Activated B cell treated with CpG ODN at 0.5 μM for 24 hours (primary cell): ENCODE results near the gene RNU6-9. TPM values are rescaled to one million over a fixed set of nuclear protein-coding genes. Genes with fewer than 3 reads are reported as not detected.
"Not testable (repeated sequence)": the region's sequence is repeated elsewhere in the genome, so short reads cannot be mapped to it uniquely, and the experiment has no call there.

Source experiments
- ATAC-seq: fragments of 200-7000 bp; cut with Tn5 transposase; one replicate; pipeline ENCODE4 v1.10.0; 2021; ENCODE audit warnings: low read depth, mild to moderate bottlenecking, moderate library complexity
- CTCF ChIA-PET: fragments of 350-600 bp; sonication (Branson Sonifier 250); formaldehyde crosslinking; loops from one replicate; lab custom pipeline; 2021; ENCODE audit warnings: antibody characterized with exemption; lab: Charles Lee
- POLR2A ChIA-PET: fragments of 350-600 bp; sonication (Branson Sonifier 250); formaldehyde crosslinking; loops from one replicate; lab custom pipeline; 2021; ENCODE audit warnings: antibody characterized with exemption; lab: Charles Lee
- DNase-seq: peaks from one replicate; pipeline ENCODE4 v3.0.0; 2022
- H3K27ac Mint-ChIP-seq: one replicate; pipeline ENCODE4 v1.8.0; 2020; ENCODE audit warnings: mixed read lengths
- H3K27me3 Mint-ChIP-seq: one replicate; pipeline ENCODE4 v1.8.0; 2021; ENCODE audit warnings: mixed read lengths
- H3K36me3 Mint-ChIP-seq: one replicate; pipeline ENCODE4 v1.8.0; 2021; ENCODE audit warnings: low read depth, mixed read lengths
- H3K4me1 Mint-ChIP-seq: one replicate; pipeline ENCODE4 v1.8.0; 2021; ENCODE audit warnings: mixed read lengths
- H3K4me3 Mint-ChIP-seq: one replicate; pipeline ENCODE4 v1.8.0; 2020; ENCODE audit warnings: mild to moderate bottlenecking, mixed read lengths
- H3K9me3 Mint-ChIP-seq: one replicate; pipeline ENCODE4 v1.8.0; 2020; ENCODE audit warnings: mixed read lengths
- intact Hi-C: fragments of 100-400 bp; cut with micrococcal nuclease; formaldehyde crosslinking; loops from one replicate; pipeline ENCODE4 v1.15.1; 2024
- total RNA-seq: library from RNA; stranded (reverse); gene quantifications from 2 replicates; pipeline ENCODE4 v1.2.3, GENCODE V29; 2022
- TF ChIP-seq, protein P1 (sequence below): fragments of 200-600 bp; IDR thresholded peaks from one replicate; pipeline ENCODE4 v1.8.0; 2022; ENCODE audit warnings: antibody characterized with exemption, mild to moderate bottlenecking

The RNU6-9 gene
- total RNA-seq, 1 donor from 2014 or later, result not detected

DNA sequence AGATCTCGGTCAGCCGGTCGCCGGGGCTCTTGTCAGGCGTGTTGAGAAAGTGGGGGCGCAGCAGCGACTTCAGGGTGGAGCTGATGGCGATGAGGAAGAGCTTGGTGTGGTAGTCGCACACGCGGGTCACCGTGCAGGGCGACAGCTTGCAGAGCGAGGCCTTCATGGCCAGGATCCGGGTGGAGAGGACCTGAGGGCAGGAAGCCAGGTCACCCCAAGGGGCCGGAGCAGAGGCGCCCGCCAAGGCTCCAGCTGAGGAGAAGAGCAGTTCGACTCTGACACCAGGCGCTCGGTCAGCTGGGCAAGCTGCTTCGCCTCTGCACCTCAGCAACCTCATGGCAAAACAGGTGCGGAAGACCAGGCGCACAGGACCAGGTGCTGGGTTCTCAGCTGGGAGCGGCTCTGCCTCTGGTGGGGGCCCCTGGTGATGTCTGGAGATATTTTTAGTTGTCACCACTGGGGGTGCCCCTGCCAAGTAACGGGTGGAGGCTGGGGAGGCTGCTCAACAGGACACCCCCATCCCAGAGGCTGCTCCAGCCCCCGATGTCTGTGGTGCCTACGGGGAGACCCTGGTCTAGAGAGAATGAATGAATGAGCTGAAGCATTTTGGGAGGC, 17.9 kb upstream of the RNU6-9 start:
- no peak for DNase-seq
- POLR2A ChIA-PET, result interaction anchor here (0.5 to 1.3 kb wide), 3 partner anchors 18 to 152 kb away, joined by 3 to 6 read pairs (median 5); partner anchors contain the start of genes MED16 and RNU6-9

DNA sequence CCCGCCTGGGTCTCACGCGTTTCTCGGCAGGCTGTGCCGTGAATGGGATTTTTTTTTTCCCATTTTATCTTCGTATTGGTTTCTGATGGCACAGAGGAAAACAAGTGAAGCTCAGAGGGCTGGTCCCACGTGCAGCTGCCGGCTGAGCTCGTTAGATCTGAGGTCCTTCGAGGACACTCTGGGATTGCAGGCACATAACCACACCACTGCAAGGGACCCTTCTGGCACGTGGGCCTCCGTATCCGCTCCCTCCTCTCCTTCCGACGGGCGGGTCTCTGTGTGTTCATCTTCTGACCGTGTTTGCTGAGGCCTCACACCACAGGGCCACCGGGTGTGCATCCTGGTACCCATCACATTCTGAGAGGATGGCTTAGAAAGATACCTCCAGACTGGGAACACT, 17.2 kb upstream of the RNU6-9 start:
- Mint-ChIP-seq H3K4me1 (peaks cover 8% of the 10 kb centered on the region), H3K36me3 (peaks cover 32% of the 10 kb centered on the region), H3K4me3 (no peak overlapping the region), H3K9me3 (no peaks in the 10 kb centered on the region), H3K27me3 (no peaks in the 10 kb centered on the region), H3K27ac (no peak overlapping the region)
- TF ChIP-seq, protein P1, sequence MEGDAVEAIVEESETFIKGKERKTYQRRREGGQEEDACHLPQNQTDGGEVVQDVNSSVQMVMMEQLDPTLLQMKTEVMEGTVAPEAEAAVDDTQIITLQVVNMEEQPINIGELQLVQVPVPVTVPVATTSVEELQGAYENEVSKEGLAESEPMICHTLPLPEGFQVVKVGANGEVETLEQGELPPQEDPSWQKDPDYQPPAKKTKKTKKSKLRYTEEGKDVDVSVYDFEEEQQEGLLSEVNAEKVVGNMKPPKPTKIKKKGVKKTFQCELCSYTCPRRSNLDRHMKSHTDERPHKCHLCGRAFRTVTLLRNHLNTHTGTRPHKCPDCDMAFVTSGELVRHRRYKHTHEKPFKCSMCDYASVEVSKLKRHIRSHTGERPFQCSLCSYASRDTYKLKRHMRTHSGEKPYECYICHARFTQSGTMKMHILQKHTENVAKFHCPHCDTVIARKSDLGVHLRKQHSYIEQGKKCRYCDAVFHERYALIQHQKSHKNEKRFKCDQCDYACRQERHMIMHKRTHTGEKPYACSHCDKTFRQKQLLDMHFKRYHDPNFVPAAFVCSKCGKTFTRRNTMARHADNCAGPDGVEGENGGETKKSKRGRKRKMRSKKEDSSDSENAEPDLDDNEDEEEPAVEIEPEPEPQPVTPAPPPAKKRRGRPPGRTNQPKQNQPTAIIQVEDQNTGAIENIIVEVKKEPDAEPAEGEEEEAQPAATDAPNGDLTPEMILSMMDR, result no peak
- DNase-seq (no peak), ATAC-seq (no peak)
- ChIA-PET POLR2A (interaction anchor here (0.6 to 1.3 kb wide), 3 partner anchors 10 to 30 kb away, joined by 3 to 5 read pairs (median 3); partner anchors contain the start of genes MED16 and RNU6-9), CTCF (no interaction called here)
- intact Hi-C loops, result no loop called here

More for the DNA sequence above, 17.9 kb upstream of the RNU6-9 start:
- TF ChIP-seq, protein P1, result no peak
- intact Hi-C loops, result no loop called here
- H3K36me3 Mint-ChIP-seq, result peaks cover 33% of the 10 kb centered on the region
- peaks cover 8% of the 10 kb centered on the region for H3K4me1 Mint-ChIP-seq
- H3K27ac Mint-ChIP-seq, result no peak overlapping the region
- CTCF ChIA-PET, result no interaction called here
- H3K4me3 Mint-ChIP-seq, result no peak overlapping the region
- H3K27me3 Mint-ChIP-seq, result no peaks in the 10 kb centered on the region
- H3K9me3 Mint-ChIP-seq, result no peaks in the 10 kb centered on the region
- ATAC-seq, result no peak

DNA sequence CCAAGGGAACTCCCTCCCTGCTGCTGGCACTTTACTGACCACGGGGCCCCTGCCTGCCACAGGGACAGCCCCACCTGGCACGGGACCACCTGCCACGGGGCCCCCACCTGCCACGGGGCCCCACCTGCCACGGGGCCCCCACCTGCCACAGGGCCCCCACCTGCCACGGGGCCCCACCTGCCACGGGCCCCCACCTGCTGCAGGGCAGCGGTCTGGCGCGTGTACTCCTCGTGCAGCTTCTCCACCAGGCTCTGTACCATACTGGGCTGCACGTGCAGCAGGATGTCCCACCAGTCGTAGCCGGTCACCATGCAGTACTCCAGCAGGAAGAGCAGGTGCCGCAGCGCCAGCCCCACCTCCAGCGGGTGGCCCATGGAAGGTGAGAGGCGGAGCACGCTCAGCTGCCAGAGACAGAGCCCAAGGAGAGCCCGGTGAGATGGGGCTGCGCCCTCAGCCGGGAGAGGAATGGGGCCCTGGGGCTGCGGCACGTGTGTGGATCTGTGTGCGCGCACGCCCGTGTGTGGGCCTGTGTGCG, 16.4 kb upstream of the RNU6-9 start:
- no peaks in the 10 kb centered on the region for H3K27me3 Mint-ChIP-seq
- peaks cover 36% of the 10 kb centered on the region for H3K36me3 Mint-ChIP-seq
- DNase-seq (no peak), ATAC-seq (no peak)
- no peaks in the 10 kb centered on the region for H3K9me3 Mint-ChIP-seq
- POLR2A ChIA-PET, result interaction anchor here (0.5 kb wide), 1 partner anchor 120 kb away, joined by 3 read pairs; no protein-coding TSS in a partner anchor
- intact Hi-C loops, result no loop called here
- H3K4me1 Mint-ChIP-seq, result peaks cover 8% of the 10 kb centered on the region
- TF ChIP-seq, protein P1, result no peak
- H3K27ac Mint-ChIP-seq, result no peak overlapping the region
- H3K4me3 Mint-ChIP-seq, result no peak overlapping the region
- CTCF ChIA-PET, result no interaction called here

DNA sequence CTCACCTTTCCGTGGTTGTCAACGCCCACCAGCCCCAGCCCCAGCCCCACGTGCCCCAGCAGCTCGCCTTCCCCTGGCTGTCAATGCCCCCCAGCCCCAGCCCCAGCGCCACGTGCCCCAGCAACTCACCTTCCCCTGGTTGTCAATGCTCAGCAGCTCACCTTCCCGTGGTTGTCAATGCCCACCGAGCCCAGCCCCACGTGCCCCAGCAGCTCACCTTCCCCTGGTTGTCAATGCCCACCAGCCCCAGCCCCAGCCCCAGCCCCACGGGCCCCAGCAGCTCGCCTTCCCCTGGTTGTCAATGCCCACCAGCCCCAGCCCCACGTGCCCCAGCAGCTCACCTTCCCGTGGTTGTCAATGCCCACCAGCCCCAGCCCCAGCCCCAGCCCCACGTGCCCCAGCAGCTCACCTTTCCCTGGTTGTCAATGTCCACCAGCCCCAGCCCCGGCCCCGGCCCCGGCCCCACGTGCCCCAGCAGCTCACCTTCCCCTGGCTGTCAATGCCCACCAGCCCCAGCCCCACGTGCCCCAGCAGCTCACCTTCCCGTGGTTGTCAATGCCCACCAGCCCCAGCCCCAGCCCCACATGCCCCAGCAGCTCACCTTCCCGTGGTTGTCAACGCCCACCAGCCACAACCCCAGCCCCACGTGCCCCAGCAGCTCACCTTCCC, 15.2 kb upstream of the RNU6-9 start:
- H3K27me3 Mint-ChIP-seq, ATAC-seq, H3K27ac Mint-ChIP-seq, intact Hi-C loops, H3K4me3 Mint-ChIP-seq, CTCF ChIA-PET, H3K9me3 Mint-ChIP-seq, H3K4me1 Mint-ChIP-seq, DNase-seq: not testable (repeated sequence)
- peaks cover 37% of the 10 kb centered on the region for H3K36me3 Mint-ChIP-seq
- POLR2A ChIA-PET, result interaction anchor here (0.5 to 1.5 kb wide), 3 partner anchors 14 to 17 kb away, joined by 5 to 8 read pairs (median 6); partner anchors contain the start of genes MED16 and RNU6-9

DNA sequence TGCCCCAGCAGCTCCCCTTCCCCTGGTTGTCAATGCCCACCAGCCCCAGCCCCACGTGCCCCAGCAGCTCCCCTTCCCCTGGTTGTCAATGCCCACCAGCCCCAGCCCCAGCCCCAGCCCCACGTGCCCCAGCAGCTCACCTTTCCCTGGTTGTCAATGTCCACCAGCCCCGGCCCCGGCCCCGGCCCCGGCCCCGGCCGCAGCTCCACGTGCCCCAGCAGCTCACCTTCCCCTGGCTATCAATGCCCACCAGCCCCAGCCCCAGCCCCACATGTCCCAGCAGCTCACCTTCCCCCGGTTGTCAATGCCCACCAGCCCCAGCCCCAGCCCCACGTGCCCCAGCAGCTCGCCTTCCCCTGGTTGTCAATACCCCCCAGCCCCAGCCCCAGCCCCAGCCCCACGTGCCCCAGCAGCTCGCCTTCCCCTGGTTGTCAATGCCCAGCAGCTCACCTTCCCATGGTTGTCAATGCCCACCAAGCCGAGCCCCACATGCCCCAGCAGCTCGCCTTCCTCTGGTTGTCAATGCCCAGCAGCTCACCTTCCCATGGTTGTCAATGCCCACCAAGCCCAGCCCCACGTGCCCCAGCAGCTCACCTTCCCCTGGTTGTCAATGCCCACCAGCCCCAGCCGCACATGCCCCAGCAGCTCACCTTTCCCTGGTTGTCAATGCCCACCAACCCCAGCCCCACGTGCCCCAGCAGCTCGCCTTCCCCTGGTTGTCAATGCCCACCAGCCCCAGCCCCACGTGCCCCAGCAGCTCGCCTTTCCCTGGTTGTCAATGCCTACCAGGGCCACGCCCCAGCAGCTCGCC, 14.3 kb upstream of the RNU6-9 start:
- CTCF ChIA-PET, DNase-seq, H3K4me1 Mint-ChIP-seq, H3K4me3 Mint-ChIP-seq, intact Hi-C loops, ATAC-seq, H3K27ac Mint-ChIP-seq, H3K27me3 Mint-ChIP-seq, H3K9me3 Mint-ChIP-seq: not testable (repeated sequence)
- POLR2A ChIA-PET, result interaction anchor here (1.3 to 1.5 kb wide), 2 partner anchors 14 to 30 kb away, joined by 3 to 8 read pairs; partner anchors contain the start of genes MED16 and RNU6-9
- peaks cover 40% of the 10 kb centered on the region for H3K36me3 Mint-ChIP-seq
